ENCODE data around the gene CCDC127.

The CCDC127 gene

DNA sequence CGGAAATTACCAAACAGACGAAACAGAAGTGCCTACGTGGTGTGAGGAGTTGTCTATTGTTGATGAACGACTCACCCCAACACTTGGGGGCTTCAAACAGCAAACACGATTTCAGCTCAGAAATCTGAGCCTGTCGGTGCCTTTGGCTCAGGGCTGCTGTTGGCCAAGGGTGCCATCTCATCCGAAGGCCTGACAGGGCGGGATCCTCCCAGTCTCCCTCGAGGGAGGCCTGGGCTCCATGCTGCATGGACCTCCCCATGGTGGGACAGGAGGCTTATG, 25.3 kb downstream of the CCDC127 start:
- Histone ChIP-seq H3K4me3 (ENCODE audit: low read length) (no peak overlapping the region), H3K36me3 (ENCODE audit: control insufficient read depth, insufficient read depth, low read length, severe bottlenecking) (no peaks in the 10 kb centered on the region), H3K9ac (ENCODE audit: low read length) (no peak overlapping the region), H3K9me3 (ENCODE audit: control insufficient read depth, low read length) (no peaks in the 10 kb centered on the region), H3K4me1 (ENCODE audit: control insufficient read depth, insufficient read depth, low read length) (peaks cover 3% of the 10 kb centered on the region), H3K27me3 (replicated peaks; ENCODE audit: control insufficient read depth, insufficient read depth, low read length) (peaks cover 5% of the 10 kb centered on the region)
- DNase-seq (ENCODE audit: low read depth): no peak

DNA sequence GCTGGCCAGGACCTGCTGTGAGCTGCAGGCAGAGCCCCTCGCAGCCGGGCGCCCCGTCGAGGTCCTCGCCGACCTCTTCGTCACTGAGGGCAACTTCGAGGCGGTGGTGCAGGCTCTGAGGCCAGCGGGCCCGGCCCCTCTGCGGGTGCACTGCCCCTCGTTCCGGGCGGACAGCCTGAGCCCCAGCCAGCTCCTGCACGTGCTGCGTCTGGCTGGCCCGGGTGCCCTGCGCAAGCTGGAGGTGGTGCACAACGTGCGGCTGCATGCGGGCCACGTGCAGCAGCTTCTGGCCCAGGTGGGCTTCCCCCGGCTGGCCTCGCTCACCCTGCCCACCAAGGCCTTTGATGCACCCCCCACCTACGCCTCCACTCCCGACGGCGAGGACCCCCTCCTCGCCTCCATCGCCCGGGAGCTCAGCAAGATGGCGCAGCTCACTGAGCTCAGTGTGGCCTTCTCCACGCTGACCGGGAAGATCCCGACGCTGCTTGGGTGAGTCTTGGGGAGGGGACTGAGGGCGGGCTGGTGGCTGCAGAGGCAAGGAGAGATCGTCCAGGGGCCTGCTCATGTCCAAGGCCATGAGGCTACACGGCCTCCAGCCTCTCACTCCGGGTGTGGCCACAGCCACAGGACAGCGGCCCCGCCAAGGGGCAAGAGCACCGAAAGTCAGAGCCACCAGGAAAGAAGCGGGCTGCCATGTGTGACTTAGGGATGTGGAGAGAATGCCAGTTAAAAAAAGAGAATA, 25.8 kb downstream of the CCDC127 start:
- DNase-seq (ENCODE audit: low read depth): no peak
- Histone ChIP-seq H3K36me3 (ENCODE audit: control insufficient read depth, insufficient read depth, low read length, severe bottlenecking) (no peaks in the 10 kb centered on the region), H3K4me1 (ENCODE audit: control insufficient read depth, insufficient read depth, low read length) (peaks cover 3% of the 10 kb centered on the region), H3K9ac (ENCODE audit: low read length) (no peak overlapping the region), H3K9me3 (ENCODE audit: control insufficient read depth, low read length) (no peaks in the 10 kb centered on the region), H3K27me3 (replicated peaks; ENCODE audit: control insufficient read depth, insufficient read depth, low read length) (peaks cover 5% of the 10 kb centered on the region), H3K4me3 (ENCODE audit: low read length) (no peak overlapping the region)

- Histone ChIP-seq H3K4me3 (ENCODE audit: low read length) (no peak within 1 kb of the TSS), H3K36me3 (ENCODE audit: control insufficient read depth, insufficient read depth, low read length, severe bottlenecking) (no peaks in the 10 kb centered on the region)
- no peak for DNase-seq (ENCODE audit: low read depth)
These were observed 26.7 kb downstream of the CCDC127 start, which contains the start of gene LRRC14B for GRCh38 chr5:191036-191948. Gene LRRC14B, plus strand, starts transcription at chr5:191495. Its CDS starts 44 bp downstream, at chr5:191539.

DNA sequence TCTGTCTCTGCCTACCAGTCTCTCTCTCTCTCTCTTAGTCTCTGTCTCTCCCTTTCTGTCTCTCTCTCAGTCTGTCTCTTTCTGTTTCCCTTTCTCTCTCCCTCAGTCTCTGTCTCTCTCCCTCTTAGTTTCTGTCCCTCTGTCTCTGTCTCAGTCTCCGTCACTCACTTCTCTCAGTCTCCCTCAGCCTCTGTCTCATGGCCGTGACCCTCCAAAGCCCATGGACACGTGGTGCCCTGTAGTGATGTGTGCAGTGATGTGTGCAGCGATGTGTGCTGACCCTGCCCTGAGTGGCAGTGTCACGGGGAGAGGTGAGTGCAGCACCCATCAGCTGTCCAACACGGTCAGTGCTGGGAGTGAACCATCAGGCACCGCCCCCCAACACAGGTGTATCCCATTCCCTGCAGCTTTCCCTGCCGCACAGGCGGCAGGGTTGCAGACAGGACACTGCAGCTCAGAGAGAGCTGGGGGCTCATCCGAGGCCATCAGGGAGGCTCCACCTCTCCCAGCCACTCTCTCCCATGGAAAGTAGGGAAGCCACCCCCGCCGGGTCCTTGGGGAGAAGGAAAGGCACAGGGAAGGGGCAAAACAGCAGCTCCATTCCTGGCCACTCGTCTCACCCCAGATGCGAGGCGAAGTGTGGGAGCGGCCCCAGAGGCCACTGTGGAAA, 27.5 kb downstream of the CCDC127 start:
- Histone ChIP-seq H3K4me3 (ENCODE audit: low read length) (no peak overlapping the region), H3K9me3 (ENCODE audit: control insufficient read depth, low read length) (no peaks in the 10 kb centered on the region), H3K36me3 (ENCODE audit: control insufficient read depth, insufficient read depth, low read length, severe bottlenecking) (no peaks in the 10 kb centered on the region), H3K9ac (ENCODE audit: low read length) (no peak overlapping the region), H3K4me1 (ENCODE audit: control insufficient read depth, insufficient read depth, low read length) (peaks cover 3% of the 10 kb centered on the region), H3K27me3 (replicated peaks; ENCODE audit: control insufficient read depth, insufficient read depth, low read length) (peaks cover 5% of the 10 kb centered on the region)
- DNase-seq (ENCODE audit: low read depth): no peak

More at GRCh38 chr5:191036-191948, 26.7 kb downstream of the CCDC127 start, which contains the start of gene LRRC14B:
- Histone ChIP-seq H3K27me3 (replicated peaks; ENCODE audit: control insufficient read depth, insufficient read depth, low read length) (peaks cover 5% of the 10 kb centered on the region), H3K4me1 (ENCODE audit: control insufficient read depth, insufficient read depth, low read length) (peaks cover 3% of the 10 kb centered on the region), H3K9me3 (ENCODE audit: control insufficient read depth, low read length) (no peaks in the 10 kb centered on the region), H3K9ac (ENCODE audit: low read length) (no peak within 1 kb of the TSS)

GRCh38 chr5:189976-190365, 28.0 kb downstream of the CCDC127 start:
- Histone ChIP-seq H3K36me3 (ENCODE audit: control insufficient read depth, insufficient read depth, low read length, severe bottlenecking) (no peaks in the 10 kb centered on the region), H3K4me3 (ENCODE audit: low read length) (no peak overlapping the region), H3K27me3 (replicated peaks; ENCODE audit: control insufficient read depth, insufficient read depth, low read length) (peaks cover 5% of the 10 kb centered on the region), H3K9ac (ENCODE audit: low read length) (no peak overlapping the region), H3K4me1 (ENCODE audit: control insufficient read depth, insufficient read depth, low read length) (peaks cover 3% of the 10 kb centered on the region), H3K9me3 (ENCODE audit: control insufficient read depth, low read length) (no peaks in the 10 kb centered on the region)
- no peak for DNase-seq (ENCODE audit: low read depth)

- H3K9ac ChIP-seq (ENCODE audit: low read length): no peak overlapping the region
- no peak overlapping the region for H3K4me3 ChIP-seq (ENCODE audit: low read length)
- no peak for DNase-seq (ENCODE audit: low read depth)
- H3K27me3 ChIP-seq (replicated peaks; ENCODE audit: control insufficient read depth, insufficient read depth, low read length): peaks cover 5% of the 10 kb centered on the region
- peaks cover 3% of the 10 kb centered on the region for H3K4me1 ChIP-seq (ENCODE audit: control insufficient read depth, insufficient read depth, low read length)
- H3K9me3 ChIP-seq (ENCODE audit: control insufficient read depth, low read length): no peaks in the 10 kb centered on the region
- no peaks in the 10 kb centered on the region for H3K36me3 ChIP-seq (ENCODE audit: control insufficient read depth, insufficient read depth, low read length, severe bottlenecking)
These were observed 28.5 kb downstream of the CCDC127 start for GRCh38 chr5:189486-189885.

GRCh38 chr5:188488-189481, 29.2 kb downstream of the CCDC127 start:
- H3K36me3 ChIP-seq (ENCODE audit: control insufficient read depth, insufficient read depth, low read length, severe bottlenecking): no peaks in the 10 kb centered on the region
- H3K9ac ChIP-seq (ENCODE audit: low read length): no peak overlapping the region
- H3K4me3 ChIP-seq (ENCODE audit: low read length): peak overlapping the region; percentile 55
- peak; percentile 95 for DNase-seq (ENCODE audit: low read depth)
- H3K4me1 ChIP-seq (ENCODE audit: control insufficient read depth, insufficient read depth, low read length): peaks cover 3% of the 10 kb centered on the region
- H3K27me3 ChIP-seq (replicated peaks; ENCODE audit: control insufficient read depth, insufficient read depth, low read length): peaks cover 5% of the 10 kb centered on the region
- H3K9me3 ChIP-seq (ENCODE audit: control insufficient read depth, low read length): no peaks in the 10 kb centered on the region

GRCh38 chr5:187617-188451, 30.1 kb downstream of the CCDC127 start:
- peak overlapping the region; percentile 55 for H3K4me3 ChIP-seq (ENCODE audit: low read length)
- H3K4me1 ChIP-seq (ENCODE audit: control insufficient read depth, insufficient read depth, low read length): peaks cover 3% of the 10 kb centered on the region
- H3K9ac ChIP-seq (ENCODE audit: low read length): no peak overlapping the region
- no peak for DNase-seq (ENCODE audit: low read depth)
- H3K27me3 ChIP-seq (replicated peaks; ENCODE audit: control insufficient read depth, insufficient read depth, low read length): peaks cover 5% of the 10 kb centered on the region
- no peaks in the 10 kb centered on the region for H3K9me3 ChIP-seq (ENCODE audit: control insufficient read depth, low read length)
- H3K36me3 ChIP-seq (ENCODE audit: control insufficient read depth, insufficient read depth, low read length, severe bottlenecking): no peaks in the 10 kb centered on the region

DNA sequence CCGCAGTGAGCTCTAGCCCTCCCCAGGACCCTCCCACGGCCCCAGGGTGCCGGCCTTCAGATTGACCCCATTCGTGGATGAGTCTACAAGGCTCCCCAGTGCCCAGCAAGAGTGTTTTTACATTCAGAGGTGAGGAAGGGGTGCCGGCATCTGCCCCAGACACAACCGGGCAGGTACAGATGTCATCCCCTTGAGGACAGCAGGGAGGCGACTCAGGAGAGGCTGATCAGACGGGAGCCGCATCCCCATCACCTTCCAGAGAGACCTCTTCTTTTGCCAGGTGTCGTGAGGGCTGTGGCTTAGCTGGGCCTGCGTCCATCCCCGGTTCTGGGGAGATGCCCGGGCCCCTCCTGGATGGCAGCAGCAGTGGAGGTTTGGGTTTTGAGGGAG, 30.9 kb downstream of the CCDC127 start:
- DNase-seq (ENCODE audit: low read depth): no peak
- Histone ChIP-seq H3K4me3 (ENCODE audit: low read length) (no peak overlapping the region), H3K9me3 (ENCODE audit: control insufficient read depth, low read length) (no peaks in the 10 kb centered on the region), H3K4me1 (ENCODE audit: control insufficient read depth, insufficient read depth, low read length) (peaks cover 3% of the 10 kb centered on the region), H3K27me3 (replicated peaks; ENCODE audit: control insufficient read depth, insufficient read depth, low read length) (peaks cover 3% of the 10 kb centered on the region), H3K36me3 (ENCODE audit: control insufficient read depth, insufficient read depth, low read length, severe bottlenecking) (no peaks in the 10 kb centered on the region), H3K9ac (ENCODE audit: low read length) (no peak overlapping the region)
